HEK293 (cell line): ENCODE data around the gene NAPB.

ENCODE experiments used
- CTCF ChIA-PET: fragments of 350-600 bp; formaldehyde crosslinking; extraction: SDS; loops from one replicate; lab custom pipeline; 2021; ENCODE audit warnings: antibody characterized with exemption; lab: Yijun Ruan, JAX
- POLR2A ChIA-PET: fragments of 300-600 bp; formaldehyde crosslinking; extraction: SDS; loops from one replicate; lab custom pipeline; 2020; ENCODE audit warnings: antibody characterized with exemption, inconsistent platforms; lab: Yijun Ruan, JAX
- H3K27ac ChIP-seq: fragments of 200-500 bp; sonication (Bioruptor generic); 2 replicates; pipeline ENCODE4 v1.5.1; 2014; ENCODE audit warnings: low read depth, low read length, control low read depth, inconsistent platforms; ENCODE audit errors: extremely low read depth
- H3K36me3 ChIP-seq, 2 experiments: fragments of 200-500 bp in 1 of 2; sonication (Bioruptor generic) in 1 of 2; 1 replicate in 1 of 2; 2 replicates in 1 of 2; pipeline ENCODE4 v1.5.1; 2014 to 2017; ENCODE audit warnings: inconsistent platforms in 2 of 2, low read length in 2 of 2; ENCODE audit not compliant: control insufficient read depth in 2 of 2, insufficient read depth in 1 of 2
- H3K4me1 ChIP-seq: fragments of 200-500 bp; sonication (Bioruptor generic); 2 replicates; pipeline ENCODE4 v1.5.1; 2014; ENCODE audit warnings: mild to moderate bottlenecking, low read length, inconsistent platforms; ENCODE audit not compliant: control insufficient read depth, insufficient read depth
- H3K4me3 ChIP-seq: 2 replicates; pipeline ENCODE4 v1.5.1; 2011; ENCODE audit warnings: low read depth, mild to moderate bottlenecking, control low read depth, low read length, moderate library complexity
- H3K9me3 ChIP-seq: fragments of 200-500 bp; sonication (Bioruptor generic); 2 replicates; pipeline ENCODE4 v1.5.1; 2014; ENCODE audit warnings: low read depth, low read length, inconsistent platforms; ENCODE audit not compliant: control insufficient read depth, insufficient read depth
- ATF2 ChIP-seq: fragments of 450-650 bp; formaldehyde crosslinking; IDR thresholded peaks from 2 replicates; pipeline ENCODE4 v1.5.1; 2016; ENCODE audit warnings: missing biosample characterization, missing genetic modification characterization, low read depth
- REPIN1 ChIP-seq: fragments of 450-650 bp; formaldehyde crosslinking; IDR thresholded peaks from 2 replicates; pipeline ENCODE4 v1.5.1; 2017; ENCODE audit warnings: missing biosample characterization, missing genetic modification characterization, low read depth
- YY2 ChIP-seq: fragments of 450-650 bp; formaldehyde crosslinking; IDR thresholded peaks from 2 replicates; pipeline ENCODE4 v1.5.1; 2016; ENCODE audit warnings: missing biosample characterization, missing genetic modification characterization
- ZBTB7A ChIP-seq: fragments of 450-650 bp; formaldehyde crosslinking; IDR thresholded peaks from 2 replicates; pipeline ENCODE4 v1.5.1; 2016; ENCODE audit warnings: low read depth, missing biosample characterization, missing genetic modification characterization
- ZFP69B ChIP-seq: fragments of 450-650 bp; formaldehyde crosslinking; IDR thresholded peaks from 2 replicates; pipeline ENCODE4 v1.5.1; 2016; ENCODE audit warnings: missing biosample characterization, missing genetic modification characterization
- ZNF121 ChIP-seq: fragments of 450-650 bp; formaldehyde crosslinking; IDR thresholded peaks from 2 replicates; pipeline ENCODE4 v1.5.1; 2016; ENCODE audit warnings: missing biosample characterization, missing genetic modification characterization
- ZNF138 ChIP-seq: fragments of 450-650 bp; formaldehyde crosslinking; IDR thresholded peaks from 2 replicates; pipeline ENCODE4 v1.5.1; 2016; ENCODE audit warnings: missing biosample characterization, missing genetic modification characterization, borderline replicate concordance
- ZNF146 ChIP-seq: fragments of 450-650 bp; formaldehyde crosslinking; IDR thresholded peaks from 2 replicates; pipeline ENCODE4 v1.5.1; 2016; ENCODE audit warnings: missing biosample characterization, missing genetic modification characterization
- ZNF155 ChIP-seq: fragments of 450-650 bp; formaldehyde crosslinking; IDR thresholded peaks from 2 replicates; pipeline ENCODE4 v1.5.1; 2016; ENCODE audit warnings: missing biosample characterization, missing genetic modification characterization
- ZNF184 ChIP-seq: fragments of 450-650 bp; IDR thresholded peaks from 2 replicates; pipeline ENCODE4 v1.5.1; 2018; ENCODE audit warnings: missing biosample characterization, mild to moderate bottlenecking, missing genetic modification characterization
- ZNF335 ChIP-seq: fragments of 450-650 bp; formaldehyde crosslinking; conservative IDR thresholded peaks from 2 replicates; pipeline ENCODE4 v1.5.1; 2016; ENCODE audit warnings: missing biosample characterization, missing genetic modification characterization
- ZNF354C ChIP-seq: fragments of 450-650 bp; formaldehyde crosslinking; IDR thresholded peaks from 2 replicates; pipeline ENCODE4 v1.5.1; 2016; ENCODE audit warnings: missing biosample characterization, missing genetic modification characterization, low read depth, borderline replicate concordance
- ZNF510 ChIP-seq: fragments of 450-650 bp; formaldehyde crosslinking; IDR thresholded peaks from 2 replicates; pipeline ENCODE4 v1.5.1; 2018; ENCODE audit warnings: mild to moderate bottlenecking, missing genetic modification characterization, missing biosample characterization; ENCODE audit not compliant: insufficient replicate concordance
- ZNF561 ChIP-seq: fragments of 450-650 bp; IDR thresholded peaks from 2 replicates; pipeline ENCODE4 v1.5.1; 2018; ENCODE audit warnings: missing biosample characterization, missing genetic modification characterization, borderline replicate concordance
- ZNF585B ChIP-seq: fragments of 450-650 bp; formaldehyde crosslinking; IDR thresholded peaks from 2 replicates; pipeline ENCODE4 v1.5.1; 2016; ENCODE audit warnings: missing biosample characterization, missing genetic modification characterization
- ZNF600 ChIP-seq: fragments of 450-650 bp; formaldehyde crosslinking; IDR thresholded peaks from 2 replicates; pipeline ENCODE4 v1.5.1; 2016; ENCODE audit warnings: missing biosample characterization, missing genetic modification characterization
- ZNF621 ChIP-seq: fragments of 450-650 bp; formaldehyde crosslinking; IDR thresholded peaks from 2 replicates; pipeline ENCODE4 v1.5.1; 2017; ENCODE audit warnings: missing biosample characterization, missing genetic modification characterization
- ZNF654 ChIP-seq: fragments of 450-650 bp; formaldehyde crosslinking; IDR thresholded peaks from 2 replicates; pipeline ENCODE4 v1.5.1; 2016; ENCODE audit warnings: low read depth, missing biosample characterization, missing genetic modification characterization
- ZNF670 ChIP-seq: fragments of 450-650 bp; formaldehyde crosslinking; IDR thresholded peaks from 2 replicates; pipeline ENCODE4 v1.5.1; 2016; ENCODE audit warnings: missing biosample characterization, missing genetic modification characterization, low read depth
- ZNF701 ChIP-seq: fragments of 450-650 bp; formaldehyde crosslinking; IDR thresholded peaks from 2 replicates; pipeline ENCODE4 v1.5.1; 2016; ENCODE audit warnings: missing biosample characterization, missing genetic modification characterization
- ZNF768 ChIP-seq: fragments of 450-650 bp; formaldehyde crosslinking; IDR thresholded peaks from 2 replicates; pipeline ENCODE4 v1.5.1; 2018; ENCODE audit warnings: missing biosample characterization, mild to moderate bottlenecking, missing genetic modification characterization
- ZNF830 ChIP-seq: fragments of 450-650 bp; IDR thresholded peaks from 2 replicates; pipeline ENCODE4 v1.5.0; 2018; ENCODE audit warnings: missing biosample characterization, missing genetic modification characterization, low read depth, mild to moderate bottlenecking, moderate library complexity
- ZNF837 ChIP-seq: fragments of 450-650 bp; formaldehyde crosslinking; IDR thresholded peaks from 2 replicates; pipeline ENCODE4 v1.5.1; 2016; ENCODE audit warnings: missing biosample characterization, missing genetic modification characterization
- TF ChIP-seq, protein P1 (sequence below): sonication (generic); formaldehyde crosslinking; IDR thresholded peaks from 2 replicates; pipeline ENCODE4 v1.8.1; 2022; ENCODE audit warnings: mild to moderate bottlenecking, moderate library complexity, missing genetic modification reagents
- TF ChIP-seq, protein P2 (sequence below): fragments of 450-650 bp; formaldehyde crosslinking; IDR thresholded peaks from 2 replicates; pipeline ENCODE4 v1.5.1; 2016; ENCODE audit warnings: missing biosample characterization, missing genetic modification characterization

The NAPB gene

DNA sequence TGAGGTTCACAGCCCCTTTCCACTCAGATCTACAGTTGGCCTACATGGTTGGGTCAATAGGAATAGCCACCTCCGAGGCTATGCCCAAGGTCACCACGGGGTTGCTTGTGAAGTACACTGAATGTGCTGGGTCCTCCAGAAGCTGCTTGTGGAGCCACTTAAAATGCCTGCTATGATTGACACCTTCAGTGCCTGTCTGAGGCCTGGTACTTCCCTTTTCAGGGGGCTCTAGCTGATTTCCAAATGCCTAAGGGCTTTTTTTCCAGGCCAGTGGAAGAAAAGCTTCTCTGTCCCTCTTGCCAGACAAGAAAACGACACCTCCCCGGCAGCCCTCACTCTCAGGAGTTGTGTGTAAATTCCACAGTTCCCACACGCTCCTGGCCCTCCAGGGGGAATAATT is 77.0 kb downstream of the NAPB start:
- Histone ChIP-seq H3K4me1 (no peaks in the 10 kb centered on the region), H3K36me3 (no peaks in the 10 kb centered on the region), H3K27ac (no peak overlapping the region), H3K4me3 (no peak overlapping the region), H3K9me3 (no peaks in the 10 kb centered on the region)
- POLR2A ChIA-PET, result interaction anchor here (1.5 kb wide), 1 partner anchor 14 kb away, joined by 5 read pairs; no protein-coding TSS in a partner anchor
- TF ChIP-seq ATF2 (tag by site-specific recombination) (no peak), ZNF600 (no peak), ZNF585B (tag by site-specific recombination) (no peak)
- CTCF ChIA-PET, result no interaction called here

- ChIA-PET CTCF (interaction anchor here (4.9 kb wide), 1 partner anchor 652 kb away, joined by 57 read pairs; no protein-coding TSS in a partner anchor), POLR2A (interaction anchor here (1.5 kb wide), 1 partner anchor 14 kb away, joined by 5 read pairs; no protein-coding TSS in a partner anchor)
- Histone ChIP-seq H3K36me3 (no peaks in the 10 kb centered on the region), H3K27ac (no peak overlapping the region), H3K9me3 (no peaks in the 10 kb centered on the region), H3K4me1 (no peaks in the 10 kb centered on the region), H3K4me3 (no peak overlapping the region)
- TF ChIP-seq, protein P1, sequence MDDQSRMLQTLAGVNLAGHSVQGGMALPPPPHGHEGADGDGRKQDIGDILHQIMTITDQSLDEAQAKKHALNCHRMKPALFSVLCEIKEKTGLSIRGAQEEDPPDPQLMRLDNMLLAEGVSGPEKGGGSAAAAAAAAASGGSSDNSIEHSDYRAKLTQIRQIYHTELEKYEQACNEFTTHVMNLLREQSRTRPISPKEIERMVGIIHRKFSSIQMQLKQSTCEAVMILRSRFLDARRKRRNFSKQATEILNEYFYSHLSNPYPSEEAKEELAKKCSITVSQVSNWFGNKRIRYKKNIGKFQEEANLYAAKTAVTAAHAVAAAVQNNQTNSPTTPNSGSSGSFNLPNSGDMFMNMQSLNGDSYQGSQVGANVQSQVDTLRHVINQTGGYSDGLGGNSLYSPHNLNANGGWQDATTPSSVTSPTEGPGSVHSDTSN (CRISPR knock-in tag), result no peak
- no peak for TF ChIP-seq ZNF621 (tag by site-specific recombination)
- TF ChIP-seq ZNF155 (tag by site-specific recombination), result no peak
- peak; percentile 78 for TF ChIP-seq ZNF146 (tag by site-specific recombination)
- no peak for TF ChIP-seq ZNF510 (tag by site-specific recombination)
Measured at GRCh38 chr20:23343590-23343989, 77.7 kb downstream of the NAPB start.

DNA sequence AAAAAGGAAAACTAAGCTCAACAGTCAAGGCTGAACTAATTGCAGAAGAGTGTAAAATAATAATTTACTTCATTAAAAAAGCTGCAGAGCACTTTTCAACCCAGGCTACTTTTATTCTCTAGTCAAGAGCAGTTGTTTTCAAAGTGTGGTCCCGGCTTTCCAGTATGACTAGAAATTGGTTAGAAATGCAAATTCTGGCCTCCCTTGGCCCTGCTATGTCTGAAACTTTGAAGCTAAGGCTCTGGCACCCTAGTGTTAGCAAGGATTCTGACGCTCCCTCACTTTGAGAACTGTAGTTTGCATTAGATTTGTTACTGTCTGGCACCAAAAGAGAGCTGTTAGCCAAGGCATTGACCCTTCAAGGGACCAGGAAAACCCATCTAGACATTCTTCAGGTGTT is 80.2 kb downstream of the NAPB start:
- Histone ChIP-seq H3K36me3 (no peaks in the 10 kb centered on the region), H3K4me1 (no peaks in the 10 kb centered on the region), H3K27ac (no peak overlapping the region), H3K4me3 (no peak overlapping the region), H3K9me3 (no peaks in the 10 kb centered on the region)
- POLR2A ChIA-PET, result interaction anchor here (0.6 to 2.7 kb wide), 4 partner anchors 9 to 1017 kb away, joined by 3 to 10 read pairs (median 4); partner anchors contain the start of gene NXT1
- CTCF ChIA-PET, result interaction anchor here (0.6 to 4.9 kb wide), 28 partner anchors 9 to 1002 kb away, joined by 3 to 57 read pairs (median 5); no protein-coding TSS in a partner anchor
- no peak for TF ChIP-seq ZNF837 (tag by site-specific recombination)
- TF ChIP-seq ZBTB7A (tag by site-specific recombination), result no peak

- H3K4me1 ChIP-seq, result no peaks in the 10 kb centered on the region
- ChIA-PET POLR2A (interaction anchor here (0.6 to 2.7 kb wide), 3 partner anchors 9 to 1018 kb away, joined by 4 to 10 read pairs (median 5); partner anchors contain the start of gene NXT1), CTCF (interaction anchor here (0.6 to 4.9 kb wide), 29 partner anchors 9 to 1002 kb away, joined by 3 to 57 read pairs (median 5); no protein-coding TSS in a partner anchor)
- H3K27ac ChIP-seq, result no peak overlapping the region
- H3K36me3 ChIP-seq, result no peaks in the 10 kb centered on the region
- H3K4me3 ChIP-seq, result no peak overlapping the region
- no peaks in the 10 kb centered on the region for H3K9me3 ChIP-seq
- TF ChIP-seq ZNF830 (tag by site-specific recombination) (no peak), ZNF654 (peak; percentile 82), ZNF561 (tag by site-specific recombination) (no peak), REPIN1 (tag by site-specific recombination) (no peak), ZNF184 (no peak), ZNF768 (no peak), ZFP69B (tag by site-specific recombination) (no peak), ZNF335 (tag by site-specific recombination) (0 out of 2 replicates have a peak, but pooled peaks have one; percentile 28), ZNF701 (tag by site-specific recombination) (no peak), YY2 (tag by site-specific recombination) (no peak), ZNF138 (no peak), ZNF121 (tag by site-specific recombination) (no peak), ZNF354C (tag by site-specific recombination) (no peak), ZNF670 (no peak)
- TF ChIP-seq, protein P2, sequence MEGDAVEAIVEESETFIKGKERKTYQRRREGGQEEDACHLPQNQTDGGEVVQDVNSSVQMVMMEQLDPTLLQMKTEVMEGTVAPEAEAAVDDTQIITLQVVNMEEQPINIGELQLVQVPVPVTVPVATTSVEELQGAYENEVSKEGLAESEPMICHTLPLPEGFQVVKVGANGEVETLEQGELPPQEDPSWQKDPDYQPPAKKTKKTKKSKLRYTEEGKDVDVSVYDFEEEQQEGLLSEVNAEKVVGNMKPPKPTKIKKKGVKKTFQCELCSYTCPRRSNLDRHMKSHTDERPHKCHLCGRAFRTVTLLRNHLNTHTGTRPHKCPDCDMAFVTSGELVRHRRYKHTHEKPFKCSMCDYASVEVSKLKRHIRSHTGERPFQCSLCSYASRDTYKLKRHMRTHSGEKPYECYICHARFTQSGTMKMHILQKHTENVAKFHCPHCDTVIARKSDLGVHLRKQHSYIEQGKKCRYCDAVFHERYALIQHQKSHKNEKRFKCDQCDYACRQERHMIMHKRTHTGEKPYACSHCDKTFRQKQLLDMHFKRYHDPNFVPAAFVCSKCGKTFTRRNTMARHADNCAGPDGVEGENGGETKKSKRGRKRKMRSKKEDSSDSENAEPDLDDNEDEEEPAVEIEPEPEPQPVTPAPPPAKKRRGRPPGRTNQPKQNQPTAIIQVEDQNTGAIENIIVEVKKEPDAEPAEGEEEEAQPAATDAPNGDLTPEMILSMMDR (tag by site-specific recombination), result peak; percentile 64
Measured at GRCh38 chr20:23340524-23340923, 80.8 kb downstream of the NAPB start.
